ENCODE results near the gene MCTP2.

- no peak for TF ChIP-seq CTCF (conservative IDR thresholded peaks at IDR 0.05)
- no peak for TF ChIP-seq ZFX (IDR thresholded peaks at IDR 0.05)
These were observed 186.3 kb downstream of the MCTP2 start for GRCh38 chr15:94417501-94418293.

Data from C4-2B (cell line).